Gastroesophageal sphincter (tissue), 4 donors: ENCODE results near the gene TEX26. TPM values are rescaled to one million over a fixed set of nuclear protein-coding genes. Genes with fewer than 3 reads are reported as not detected.

Source experiments
- ATAC-seq: fragments of 150-250 bp; one replicate; pipeline ENCODE4 v1.9.1; 2016; ENCODE audit warnings: mild to moderate bottlenecking, moderate library complexity
- H3K27ac ChIP-seq, 4 donors: fragments of 200-600 bp; sonication (generic) in 3 of 4; 1 replicate in 3 of 4; 2 replicates in 1 of 4; pipeline ENCODE4 v1.5.1; 2016 to 2019
- H3K27me3 ChIP-seq: fragments of 200-600 bp; sonication (generic); one replicate; pipeline ENCODE4 v1.5.1; 2019
- H3K36me3 ChIP-seq, 2 donors: fragments of 200-600 bp; sonication (generic); one replicate each; pipeline ENCODE4 v1.5.1; 2019; ENCODE audit warnings: control low read depth in 1 of 2
- H3K4me1 ChIP-seq, 3 donors: fragments of 200-600 bp; sonication (generic); 1 replicate in 2 of 3; 2 replicates in 1 of 3; pipeline ENCODE4 v1.5.1; 2016 to 2019; ENCODE audit warnings: control low read depth in 2 of 3
- H3K4me3 ChIP-seq, 2 donors: fragments of 200-600 bp; sonication (generic); one replicate each; pipeline ENCODE4 v1.5.1; 2019; ENCODE audit warnings: mild to moderate bottlenecking in 1 of 2, moderate library complexity in 1 of 2
- H3K9me3 ChIP-seq, 3 donors: fragments of 200-600 bp; sonication (generic); one replicate each; pipeline ENCODE4 v1.5.1; 2017 to 2019; ENCODE audit warnings: control low read depth in 2 of 3
- EP300 ChIP-seq: sonication (generic); formaldehyde crosslinking; IDR thresholded peaks from one replicate; pipeline ENCODE4 v1.6.1; 2017; ENCODE audit warnings: antibody characterized with exemption, mild to moderate bottlenecking
- POLR2A ChIP-seq, 2 donors: fragments of 450-650 bp; IDR thresholded peaks; one replicate each; pipeline ENCODE4 v1.6.1; 2017; ENCODE audit warnings: antibody characterized with exemption in 2 of 2, mild to moderate bottlenecking in 2 of 2, moderate library complexity in 1 of 2
- POLR2AphosphoS5 ChIP-seq: sonication (generic); formaldehyde crosslinking; IDR thresholded peaks from one replicate; pipeline ENCODE4 v1.6.1; 2017; ENCODE audit warnings: antibody characterized with exemption
- WGBS, 2 donors: methylation state at CpG; one replicate each; pipeline ENCODE4 v1.1.5; 2018; ENCODE audit warnings: low coverage in 1 of 2; 5-methylcytosine and 5-hydroxymethylcytosine counted together
- total RNA-seq, 4 donors: library from RNA; depleted of rRNA; stranded (reverse); fragments of >200 nt; gene quantifications; one replicate each; pipeline ENCODE4 v1.1.0, GENCODE V29; 2016
- TF ChIP-seq, protein P1 (sequence below), 4 experiments: fragments of 200-600 bp in 2 of 4; fragments of 450-650 bp in 2 of 4; sonication (generic) in 1 of 4; IDR thresholded peaks; one replicate each; pipeline ENCODE4 v1.5.1; 2017 to 2019; ENCODE audit warnings: antibody characterized with exemption in 4 of 4, mild to moderate bottlenecking in 2 of 4, moderate library complexity in 2 of 4

The TEX26 gene
- total RNA-seq, 4 donors from 2014 or later: 0.27 to 1.7 TPM; not detected in 2

DNA sequence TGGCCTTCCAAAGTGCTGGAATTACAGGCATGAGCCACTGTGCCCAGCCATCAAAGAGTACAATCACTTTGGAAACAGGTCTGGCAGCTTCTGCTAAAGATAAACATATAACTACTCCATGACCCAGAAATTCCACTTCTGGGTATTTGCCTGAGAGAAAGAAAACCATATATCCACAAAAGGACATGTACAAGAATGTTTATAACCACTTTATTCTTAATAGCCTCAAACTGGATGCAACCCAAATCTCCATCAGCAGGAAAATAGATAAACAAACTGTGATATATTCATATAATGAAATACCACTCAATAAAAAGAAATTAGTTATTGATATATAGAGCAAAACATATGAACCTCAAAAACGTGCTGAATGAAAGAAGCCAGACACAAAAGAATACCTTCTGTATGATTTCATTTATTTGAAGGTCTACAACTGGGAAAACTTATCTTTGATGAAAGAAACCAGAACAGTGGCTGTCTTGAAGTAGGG lies 40.5 kb downstream of the TEX26 start:
- no peaks in the 10 kb centered on the region for H3K36me3 ChIP-seq
- TF ChIP-seq EP300: no peak
- no peak for TF ChIP-seq POLR2AphosphoS5
- TF ChIP-seq, protein P1, sequence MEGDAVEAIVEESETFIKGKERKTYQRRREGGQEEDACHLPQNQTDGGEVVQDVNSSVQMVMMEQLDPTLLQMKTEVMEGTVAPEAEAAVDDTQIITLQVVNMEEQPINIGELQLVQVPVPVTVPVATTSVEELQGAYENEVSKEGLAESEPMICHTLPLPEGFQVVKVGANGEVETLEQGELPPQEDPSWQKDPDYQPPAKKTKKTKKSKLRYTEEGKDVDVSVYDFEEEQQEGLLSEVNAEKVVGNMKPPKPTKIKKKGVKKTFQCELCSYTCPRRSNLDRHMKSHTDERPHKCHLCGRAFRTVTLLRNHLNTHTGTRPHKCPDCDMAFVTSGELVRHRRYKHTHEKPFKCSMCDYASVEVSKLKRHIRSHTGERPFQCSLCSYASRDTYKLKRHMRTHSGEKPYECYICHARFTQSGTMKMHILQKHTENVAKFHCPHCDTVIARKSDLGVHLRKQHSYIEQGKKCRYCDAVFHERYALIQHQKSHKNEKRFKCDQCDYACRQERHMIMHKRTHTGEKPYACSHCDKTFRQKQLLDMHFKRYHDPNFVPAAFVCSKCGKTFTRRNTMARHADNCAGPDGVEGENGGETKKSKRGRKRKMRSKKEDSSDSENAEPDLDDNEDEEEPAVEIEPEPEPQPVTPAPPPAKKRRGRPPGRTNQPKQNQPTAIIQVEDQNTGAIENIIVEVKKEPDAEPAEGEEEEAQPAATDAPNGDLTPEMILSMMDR (IDR thresholded peaks at IDR 0.05): no peak
- TF ChIP-seq POLR2A (IDR thresholded peaks at IDR 0.05): no peak
- WGBS, 2 donors: 0% methylated on average over 1 of the region's 1 CpG
- no peaks in the 10 kb centered on the region for H3K9me3 ChIP-seq
- no peaks in the 10 kb centered on the region for H3K27me3 ChIP-seq
- H3K27ac ChIP-seq: peak overlapping the region in 3 of 4 donors; percentile 54 to 69 (median 58)
- no peak for ATAC-seq
- no peak overlapping the region for H3K4me3 ChIP-seq
- H3K4me1 ChIP-seq: peaks cover 0 to 46% (median 3%) of the 10 kb centered on the region in 3 donors

DNA sequence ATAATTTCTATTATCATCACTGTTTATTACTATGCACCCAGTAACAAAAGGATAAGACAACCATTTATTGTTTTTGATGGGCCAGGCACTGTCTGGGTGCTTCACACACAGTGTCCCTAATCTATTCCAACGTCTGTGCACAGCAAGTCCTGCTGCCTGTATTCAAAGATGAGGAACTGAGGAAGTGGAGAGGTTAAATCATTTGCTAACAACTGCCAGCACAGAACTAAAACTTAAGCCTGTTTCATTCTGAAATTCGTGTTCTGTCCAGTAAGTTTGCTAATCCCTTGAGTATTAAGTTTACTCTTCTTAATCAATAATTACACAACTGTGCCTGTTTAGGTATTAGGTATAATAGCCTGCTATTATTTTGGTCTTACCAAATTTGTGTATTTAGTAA lies 41.9 kb downstream of the TEX26 start:
- Histone ChIP-seq H3K4me3 (no peak overlapping the region), H3K9me3 (no peaks in the 10 kb centered on the region), H3K27ac (peak overlapping the region in 3 of 4 donors; percentile 17 to 69 (median 58)), H3K36me3 (no peaks in the 10 kb centered on the region), H3K4me1 (peaks cover 0 to 42% (median 3%) of the 10 kb centered on the region in 3 donors), H3K27me3 (no peaks in the 10 kb centered on the region)
- 7 to 19% methylated on average over 2 of the region's 2 CpGs for WGBS, 2 donors
- no peak for ATAC-seq
- TF ChIP-seq POLR2AphosphoS5 (no peak), POLR2A (IDR thresholded peaks at IDR 0.05) (no peak), EP300 (no peak)
- TF ChIP-seq, protein P1 (IDR thresholded peaks at IDR 0.05): no peak

DNA sequence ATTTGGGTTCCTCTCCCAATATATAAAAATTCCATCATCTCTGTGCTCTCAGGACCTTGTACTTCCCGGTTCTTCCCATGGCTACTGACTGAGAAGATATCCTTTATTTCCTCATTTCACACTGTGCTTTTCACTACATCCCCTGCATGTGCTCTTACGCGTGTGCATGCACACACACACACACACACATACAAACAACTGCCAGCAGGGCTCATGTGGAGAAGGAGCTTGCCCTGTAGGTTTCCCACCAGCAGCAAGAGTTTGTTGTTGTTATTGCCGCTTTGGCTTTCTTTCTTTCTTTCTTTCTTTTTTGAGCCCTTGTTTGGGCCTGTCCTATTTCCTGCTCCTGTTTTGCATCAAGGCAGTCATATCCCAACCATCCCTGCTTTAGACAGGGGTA lies 43.6 kb downstream of the TEX26 start:
- TF ChIP-seq, protein P1 (IDR thresholded peaks at IDR 0.05): no peak
- no peak for TF ChIP-seq EP300
- no peak for TF ChIP-seq POLR2AphosphoS5
- no peak for TF ChIP-seq POLR2A (IDR thresholded peaks at IDR 0.05)
- Histone ChIP-seq H3K9me3 (no peaks in the 10 kb centered on the region), H3K4me3 (no peak overlapping the region), H3K27me3 (no peaks in the 10 kb centered on the region), H3K27ac (no peak overlapping the region), H3K36me3 (no peaks in the 10 kb centered on the region), H3K4me1 (peaks cover 0 to 29% (median 3%) of the 10 kb centered on the region in 3 donors)
- 60 to 68% methylated on average over 1 to 4 of the region's 4 CpGs for WGBS, 2 donors
- no peak for ATAC-seq

DNA sequence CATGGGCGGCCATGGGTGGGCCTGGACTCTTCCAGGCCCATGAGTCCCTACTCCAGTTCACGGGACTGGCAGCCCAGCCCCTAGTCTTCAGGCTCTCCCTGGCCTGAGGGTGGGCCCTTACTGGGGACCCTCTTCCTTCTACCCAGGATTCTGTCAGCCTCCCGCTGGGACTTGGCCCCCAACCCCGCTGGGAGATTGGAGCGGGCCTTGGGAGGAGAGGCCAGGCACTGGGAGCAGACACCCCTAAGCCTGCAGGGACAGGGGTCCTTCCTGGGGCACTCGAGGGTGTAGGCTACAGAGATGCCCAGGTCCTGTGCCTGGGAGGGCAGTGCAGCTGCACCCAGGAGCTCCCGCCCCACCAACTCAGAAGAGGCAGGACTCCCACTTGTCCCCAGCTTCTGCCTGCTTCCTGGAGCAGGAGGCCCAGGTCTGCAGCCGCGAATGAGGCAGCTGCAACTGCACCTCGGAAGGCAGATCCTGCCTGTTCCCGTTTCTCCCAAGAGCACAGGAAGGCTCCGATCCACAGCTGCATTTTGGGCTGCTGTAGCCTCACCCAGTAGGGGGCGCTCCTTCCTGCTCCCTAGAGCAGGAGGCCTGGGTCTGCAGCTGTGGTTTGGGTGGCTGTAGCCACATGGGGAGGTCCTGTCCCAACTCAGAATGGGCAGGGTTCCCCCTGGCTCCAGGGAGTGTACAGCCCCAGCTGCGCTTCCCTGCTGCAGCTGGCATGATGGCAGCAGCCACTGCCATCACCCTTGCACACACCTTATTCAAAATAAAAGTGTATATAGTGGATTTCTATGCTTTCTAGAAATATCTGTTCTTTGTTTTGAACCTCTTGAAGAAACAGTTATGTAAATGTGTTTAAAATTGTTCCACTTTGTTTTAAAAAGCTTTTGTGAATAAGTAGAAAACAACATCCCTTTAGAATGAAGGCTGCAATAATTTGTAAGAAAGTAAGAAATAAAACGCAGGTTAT lies 46.8 kb downstream of the TEX26 start:
- Histone ChIP-seq H3K36me3 (no peaks in the 10 kb centered on the region), H3K27ac (no peak overlapping the region), H3K4me3 (no peak overlapping the region), H3K27me3 (no peaks in the 10 kb centered on the region), H3K4me1 (peaks cover 0 to 9% (median 0%) of the 10 kb centered on the region in 3 donors), H3K9me3 (no peaks in the 10 kb centered on the region)
- TF ChIP-seq EP300 (no peak), POLR2AphosphoS5 (no peak), POLR2A (IDR thresholded peaks at IDR 0.05) (no peak)
- TF ChIP-seq, protein P1 (IDR thresholded peaks at IDR 0.05): peak in 1 of 4 experiments; percentile 48
- no peak for ATAC-seq
- WGBS, 2 donors: 71 to 93% methylated on average over 1 to 2 of the region's 15 CpGs
